CD4-positive, alpha-beta T cell treated with Interleukin-6 at 100 ng/mL for 8 hours (primary cell): ENCODE data around the gene FAM193B.

Experiments used
- DNase-seq: peaks from one replicate; pipeline ENCODE4 v3.0.0-alpha.2; 2020; ENCODE audit warnings: mixed read lengths, low spot score

FAM193B gene

GRCh38 chr5:177500685-177501522 is 53.5 kb downstream of the FAM193B start:
- peak; percentile 79 for DNase-seq

- DNase-seq = no peak
Measured at GRCh38 chr5:177499842-177500241, 54.5 kb downstream of the FAM193B start.

DNA sequence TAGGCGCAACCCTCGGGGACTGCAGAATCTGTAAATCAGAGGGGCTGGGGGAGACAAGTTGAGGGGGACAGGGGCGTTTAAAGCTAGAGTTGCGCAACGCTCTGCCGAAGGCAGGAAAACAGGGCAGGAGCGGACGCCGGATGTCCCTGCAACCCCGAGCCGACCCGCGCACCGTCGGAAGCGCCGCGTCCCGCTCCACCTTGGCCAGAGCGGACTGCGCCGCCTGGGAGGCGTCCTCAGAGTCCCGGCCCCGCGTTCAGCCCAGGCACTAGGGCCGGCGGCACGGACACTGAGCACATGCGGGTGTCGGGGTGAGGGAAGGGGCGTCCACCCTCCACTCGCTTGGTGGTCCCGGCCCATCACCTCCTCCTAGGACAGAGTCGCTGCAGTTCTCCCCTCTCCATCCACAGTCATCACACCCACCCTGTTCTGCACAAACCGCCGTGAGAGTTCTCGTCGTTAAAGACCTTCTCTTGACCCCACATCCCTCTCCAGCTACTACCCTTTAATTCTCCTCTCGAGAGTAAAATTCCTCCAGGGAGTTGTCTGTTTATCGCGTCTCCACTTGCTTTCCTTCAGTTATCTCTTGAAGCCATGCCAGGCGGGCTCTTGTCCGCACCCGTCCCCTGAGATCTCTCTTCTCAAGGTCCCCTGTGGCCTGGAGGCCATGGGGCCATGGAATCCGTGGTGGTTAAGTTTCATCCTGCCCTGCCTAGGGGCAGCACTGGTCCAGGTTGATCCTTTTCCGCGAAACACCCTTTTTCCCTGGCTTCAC is 56.2 kb downstream of the FAM193B start:
- no peak for DNase-seq

GRCh38 chr5:177497292-177498012 is 56.9 kb downstream of the FAM193B start, which contains the start of gene PDLIM7:
TSS of gene PDLIM7 (minus strand) at chr5:177497604. CDS start at chr5:177496512, 1,092 bp downstream.
- peak; percentile 94 for DNase-seq

- DNase-seq = no peak
Measured at GRCh38 chr5:177496727-177497291, 57.6 kb downstream of the FAM193B start.

DNA sequence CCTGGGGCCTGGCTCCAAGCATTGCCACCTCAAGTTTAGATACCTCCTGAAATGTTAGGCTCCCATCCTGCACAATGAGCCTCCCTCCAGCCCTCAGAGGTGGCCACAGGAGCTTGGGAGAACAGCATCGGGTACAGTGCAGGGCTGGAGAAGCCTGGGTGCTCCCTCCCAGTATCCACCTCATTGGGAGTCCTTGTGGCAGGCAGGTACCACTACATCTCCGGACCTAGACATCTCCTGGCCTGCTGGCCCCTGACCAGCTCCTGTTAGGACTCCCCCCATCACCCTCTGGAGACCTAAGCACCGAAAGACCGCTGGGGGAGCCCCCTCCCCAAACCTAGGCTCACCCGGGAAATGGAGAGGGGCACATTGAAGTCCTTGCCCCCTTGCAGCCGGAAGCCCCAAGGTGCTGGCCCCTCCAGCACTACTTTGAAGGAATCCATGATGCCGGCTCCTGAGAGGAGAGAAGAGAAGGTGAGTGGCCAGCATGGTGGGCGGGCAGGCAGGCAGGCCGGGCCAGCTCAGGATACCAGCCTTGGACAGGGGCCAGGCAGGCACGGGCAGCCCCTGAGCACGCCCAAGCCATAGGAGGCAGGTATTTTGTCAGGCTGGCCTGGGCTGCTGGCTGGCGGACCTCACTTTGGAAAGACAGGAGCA is 58.2 kb downstream of the FAM193B start:
- DNase-seq = no peak

DNA sequence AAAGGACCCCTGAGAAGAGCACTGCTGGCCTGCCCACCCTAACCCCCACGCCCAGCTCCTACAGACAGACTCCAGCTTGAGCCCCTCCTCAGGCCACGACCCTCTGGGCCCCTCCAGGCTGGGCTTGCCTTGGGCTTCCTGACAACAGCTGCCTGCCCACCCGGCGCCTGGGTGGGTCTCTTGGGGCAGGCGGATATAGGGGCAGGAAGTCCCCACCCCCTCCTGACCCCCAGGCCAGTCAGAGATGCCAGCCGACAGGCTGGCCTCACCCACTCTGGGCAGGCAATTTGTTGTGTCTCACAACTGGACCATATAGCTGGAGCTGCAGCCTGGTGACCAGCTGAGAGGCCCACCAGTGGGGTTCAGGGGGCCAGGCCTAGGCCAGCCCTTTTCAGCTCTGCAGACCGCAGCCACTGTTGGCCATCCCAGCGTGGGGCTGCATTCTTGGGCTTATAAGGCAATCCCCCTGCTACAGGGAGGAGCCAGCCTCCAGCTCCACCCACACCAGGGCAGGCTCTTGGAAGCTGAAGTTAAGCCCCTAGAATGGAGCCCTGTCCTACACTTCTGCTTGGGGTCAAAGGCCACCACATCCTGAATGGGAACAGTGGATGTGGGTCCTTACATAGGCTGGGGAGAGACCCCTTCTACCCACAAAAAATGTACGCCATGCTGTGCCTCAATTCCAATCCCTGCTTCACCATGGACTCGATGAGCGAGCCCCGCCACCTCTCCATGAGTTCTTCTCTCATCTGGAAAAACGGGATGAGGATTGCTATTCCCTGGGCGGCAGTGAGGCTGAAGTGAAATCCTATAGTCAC is 58.9 kb downstream of the FAM193B start:
- no peak for DNase-seq

- no peak for DNase-seq
Measured at GRCh38 chr5:177494346-177495195, 59.8 kb downstream of the FAM193B start.

- no peak for DNase-seq
Measured at GRCh38 chr5:177493795-177494345, 60.5 kb downstream of the FAM193B start.

DNA sequence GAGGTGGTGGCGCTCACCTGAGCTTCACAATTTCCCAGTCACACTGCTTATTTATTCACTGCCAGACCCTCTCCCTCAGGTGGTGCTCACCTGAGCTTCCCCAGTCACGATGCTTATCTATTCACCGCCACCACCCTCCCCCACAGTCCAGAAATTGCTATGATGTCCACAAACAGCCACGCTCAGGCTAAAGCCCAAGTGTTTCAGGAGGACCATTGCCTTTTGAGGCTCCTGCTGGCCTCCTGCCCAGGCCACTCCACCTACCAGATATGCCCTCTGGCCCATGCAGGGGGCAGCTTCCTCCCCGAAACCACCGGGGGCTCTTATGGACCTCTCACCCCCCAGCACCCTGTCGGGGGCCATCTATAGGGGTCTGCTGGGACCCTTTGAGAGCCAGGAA is 61.5 kb downstream of the FAM193B start:
- no peak for DNase-seq

DNA sequence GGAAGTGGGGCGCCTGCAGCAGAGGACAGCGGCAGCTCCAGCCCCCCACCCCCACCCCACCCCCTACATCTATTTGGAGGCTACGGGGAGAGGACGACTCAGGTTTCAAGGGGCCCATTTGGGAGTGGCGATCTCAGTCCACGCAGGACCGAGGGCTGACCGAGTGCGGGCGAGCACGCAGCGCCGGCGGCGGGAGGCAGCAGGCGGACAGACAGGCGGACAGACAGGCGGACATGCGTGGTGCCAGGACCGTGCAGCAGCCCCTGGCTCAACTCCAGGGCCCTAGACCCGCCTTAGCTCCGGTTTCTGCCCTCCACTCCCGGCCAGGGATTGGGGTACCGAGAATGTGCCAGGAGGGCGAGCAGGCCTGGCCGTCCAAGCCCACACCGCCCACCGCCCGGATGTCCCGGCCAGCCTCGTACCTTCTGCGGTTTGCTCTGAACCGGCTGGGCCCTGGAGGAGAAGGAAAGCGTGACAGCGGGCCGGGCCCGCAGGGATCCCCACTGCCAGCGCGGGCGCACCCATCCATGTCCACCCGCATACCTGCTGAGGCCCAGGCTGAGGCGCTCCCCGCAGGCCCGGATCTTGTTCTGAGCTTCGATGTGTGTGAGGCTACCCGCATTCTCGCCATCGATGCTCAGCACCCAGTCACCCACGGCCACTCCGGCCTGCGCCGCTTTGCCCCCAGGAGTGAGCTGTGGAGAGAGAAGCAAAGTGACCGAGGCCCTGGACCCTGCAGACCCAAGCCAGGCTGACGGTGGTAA is 62.2 kb downstream of the FAM193B start:
- no peak for DNase-seq

GRCh38 chr5:177491429-177491945 is 62.9 kb downstream of the FAM193B start:
- DNase-seq = no peak

DNA sequence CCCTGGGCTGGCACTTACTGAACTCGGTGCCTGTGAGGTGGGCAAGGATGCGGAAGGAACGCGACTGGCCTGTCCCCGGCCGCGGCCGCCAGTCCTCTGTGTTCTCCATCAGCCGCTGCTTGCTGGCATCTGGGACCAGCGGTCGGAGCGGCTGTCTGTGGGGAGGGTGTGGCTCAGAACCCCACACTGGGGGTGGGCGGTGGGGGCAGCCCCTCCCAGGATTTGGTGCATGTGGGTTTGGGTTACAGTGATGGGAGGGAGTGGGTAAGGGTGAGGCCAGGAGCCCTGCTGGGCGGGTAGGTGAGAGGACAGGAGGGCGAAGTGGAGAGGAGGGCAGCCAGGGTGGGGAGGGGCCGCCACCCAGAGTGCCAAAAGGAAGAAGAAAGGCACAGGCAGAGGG is 63.4 kb downstream of the FAM193B start:
- DNase-seq = no peak

DNA sequence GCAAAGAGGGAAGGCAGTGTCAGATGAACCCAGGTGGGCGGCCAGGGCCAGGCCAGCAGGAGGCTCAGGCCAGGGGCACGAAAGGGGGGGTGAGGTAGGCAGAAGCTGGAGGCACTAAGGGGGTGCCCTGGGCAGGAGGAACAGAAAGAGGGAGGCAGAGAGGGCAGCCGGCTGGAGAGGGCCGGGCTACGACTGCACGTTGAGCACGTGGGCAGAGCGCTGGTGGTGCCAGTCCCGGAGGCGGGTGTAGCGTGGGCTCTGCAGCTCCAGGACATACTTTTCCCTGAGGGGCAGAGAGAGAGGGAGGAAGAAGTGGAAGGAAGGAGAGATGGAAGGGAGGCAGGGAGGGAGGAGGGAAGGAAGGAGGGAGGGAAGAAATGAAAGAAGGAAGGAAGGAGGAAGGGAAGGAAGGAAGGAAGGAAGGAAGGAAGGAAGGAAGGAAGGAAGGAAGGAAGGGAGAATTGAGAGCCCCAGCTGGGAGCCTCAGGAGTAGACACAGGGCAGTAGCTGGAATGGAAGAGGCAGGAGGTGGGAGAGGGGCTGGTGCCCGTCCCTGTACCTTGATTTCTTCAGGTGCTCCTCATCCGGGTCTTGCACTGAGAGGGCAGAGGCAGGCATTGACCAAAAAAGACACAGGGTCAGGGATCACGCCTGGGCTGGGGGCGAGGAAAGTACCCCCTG is 63.9 kb downstream of the FAM193B start:
- no peak for DNase-seq

- DNase-seq = no peak
Measured at GRCh38 chr5:177489119-177489716, 65.1 kb downstream of the FAM193B start.

DNA sequence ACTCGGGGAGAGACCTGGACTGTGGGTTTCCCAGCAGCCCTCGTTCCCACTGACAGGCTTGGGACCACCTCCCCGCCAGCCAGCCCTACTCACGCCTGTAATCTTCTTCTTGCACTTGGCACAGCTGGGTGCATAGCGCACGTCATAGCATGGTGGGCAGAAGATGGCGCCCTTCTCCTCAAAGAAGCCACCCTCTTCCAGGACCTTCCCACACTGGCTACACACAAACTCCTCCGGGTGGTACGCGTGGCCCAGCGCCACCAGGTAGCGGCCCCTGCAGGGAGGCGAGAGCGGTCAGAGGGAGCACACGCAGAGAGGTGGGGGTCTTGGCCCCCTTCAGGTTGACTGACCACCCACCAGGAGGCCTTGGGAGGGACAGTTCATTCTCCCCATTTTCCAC is 66.4 kb downstream of the FAM193B start:
- DNase-seq = no peak

DNA sequence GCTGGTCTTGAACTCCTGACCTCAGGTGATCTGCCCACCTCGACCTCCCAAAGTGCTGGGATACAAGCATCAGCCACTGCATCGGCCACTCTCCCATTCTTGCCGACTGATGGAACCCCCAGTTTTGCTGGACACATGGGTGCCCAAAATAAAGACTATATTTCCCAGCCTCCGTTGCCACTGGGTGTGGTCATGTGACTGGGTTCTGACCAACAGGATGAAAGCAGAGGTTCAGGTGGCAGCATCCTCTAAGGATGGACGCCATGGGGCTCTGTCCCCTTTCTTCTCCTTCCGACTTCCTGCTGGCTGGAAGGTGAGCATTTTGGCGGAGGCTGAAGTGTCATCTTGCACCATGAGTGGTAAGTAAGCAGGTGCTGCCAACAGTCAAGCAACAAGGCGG is 67.2 kb downstream of the FAM193B start:
- DNase-seq = no peak
